OCI-LY1 (cell line): ENCODE measurements around the gene PRKCI.

ENCODE experiments used
- CTCF ChIP-seq: fragments of 200-600 bp; sonication (generic), shearing (Covaris generic); IDR thresholded peaks from 2 replicates; pipeline ENCODE4 v1.5.1; 2017; ENCODE audit warnings: mild to moderate bottlenecking, antibody characterized with exemption, low read length, moderate library complexity, mixed read lengths
- EZH2 ChIP-seq: fragments of 200-600 bp; sonication (generic), shearing (Covaris generic); IDR thresholded peaks from 2 replicates; pipeline ENCODE4 v1.8.0; 2017; ENCODE audit warnings: borderline replicate concordance, mixed run types, mild to moderate bottlenecking, antibody characterized with exemption, low read length, moderate library complexity, mixed read lengths

GRCh38 chr3:170259907-170260306 is 37.7 kb downstream of the PRKCI start:
- no peak for TF ChIP-seq CTCF
- TF ChIP-seq EZH2, result no peak
